Stimulated activated naive B cell treated with anti-CD40 and anti-IgM and Interleukin-4, amounts not matched to agents 10 μg/mL and 1 μg/mL and 100 μg/mL, for 72 hours (primary cell): ENCODE measurements around the gene TMEM179B.

ENCODE experiments used
- ATAC-seq, 2 donors: fragments of 150-1000 bp; cut with Tn5 transposase; replicated peaks; 2 replicates each; pipeline ENCODE4 v1.10.0; 2021; ENCODE audit warnings: moderate library complexity in 1 of 2
- DNase-seq: peaks from one replicate; pipeline ENCODE4 v3.0.0; 2021
- H3K27ac Mint-ChIP-seq: one replicate; pipeline ENCODE4 v1.8.0; 2022; ENCODE audit warnings: mild to moderate bottlenecking, mixed read lengths
- H3K27me3 Mint-ChIP-seq, 2 donors: one replicate each; pipeline ENCODE4 v1.8.0; 2022; ENCODE audit warnings: mixed read lengths in 2 of 2
- H3K36me3 Mint-ChIP-seq, 2 donors: one replicate each; pipeline ENCODE4 v1.8.0; 2022; ENCODE audit warnings: mixed read lengths in 2 of 2, mild to moderate bottlenecking in 1 of 2
- H3K4me1 Mint-ChIP-seq, 2 donors: one replicate each; pipeline ENCODE4 v1.8.0; 2022; ENCODE audit warnings: mixed read lengths in 2 of 2, mild to moderate bottlenecking in 1 of 2
- H3K4me3 Mint-ChIP-seq, 2 donors: one replicate each; pipeline ENCODE4 v1.8.0; 2022; ENCODE audit warnings: mild to moderate bottlenecking in 2 of 2, mixed read lengths in 2 of 2, moderate library complexity in 1 of 2
- H3K9me3 Mint-ChIP-seq, 2 donors: one replicate each; pipeline ENCODE4 v1.8.0; 2022; ENCODE audit warnings: mixed read lengths in 2 of 2, mild to moderate bottlenecking in 1 of 2

The TMEM179B gene

GRCh38 chr11:62774407-62774806 lies 12.8 kb upstream of the TMEM179B start:
- Mint-ChIP-seq H3K27me3 (no peaks in the 10 kb centered on the region), H3K4me3 (no peak overlapping the region), H3K9me3 (no peaks in the 10 kb centered on the region), H3K27ac (no peak overlapping the region), H3K36me3 (peaks cover 26 to 42% of the 10 kb centered on the region in 2 donors), H3K4me1 (peaks cover 27 to 53% of the 10 kb centered on the region in 2 donors)
- ATAC-seq (no peak), DNase-seq (no peak)

GRCh38 chr11:62775646-62776045 lies 11.6 kb upstream of the TMEM179B start:
- DNase-seq (no peak), ATAC-seq (no peak)
- Mint-ChIP-seq H3K4me3 (no peak overlapping the region), H3K36me3 (peaks cover 30 to 45% of the 10 kb centered on the region in 2 donors), H3K4me1 (peaks cover 19 to 41% of the 10 kb centered on the region in 2 donors), H3K27ac (peak overlapping the region; percentile 31), H3K9me3 (no peaks in the 10 kb centered on the region), H3K27me3 (no peaks in the 10 kb centered on the region)

GRCh38 chr11:62777389-62777788 lies 9.8 kb upstream of the TMEM179B start:
- H3K4me1 Mint-ChIP-seq: peaks cover 11 to 24% of the 10 kb centered on the region in 2 donors
- peaks cover 31 to 52% of the 10 kb centered on the region in 2 donors for H3K36me3 Mint-ChIP-seq
- H3K9me3 Mint-ChIP-seq: no peaks in the 10 kb centered on the region
- H3K27me3 Mint-ChIP-seq: no peaks in the 10 kb centered on the region
- peak overlapping the region; percentile 38 for H3K27ac Mint-ChIP-seq
- ATAC-seq (peak; percentile 31 to 41), DNase-seq (no peak)
- peak overlapping the region; percentile 2 to 23 for H3K4me3 Mint-ChIP-seq

- peaks cover 10 to 22% of the 10 kb centered on the region in 2 donors for H3K4me1 Mint-ChIP-seq
- H3K9me3 Mint-ChIP-seq: no peaks in the 10 kb centered on the region
- no peaks in the 10 kb centered on the region for H3K27me3 Mint-ChIP-seq
- H3K27ac Mint-ChIP-seq: peak overlapping the region; percentile 71
- peaks cover 39 to 60% of the 10 kb centered on the region in 2 donors for H3K36me3 Mint-ChIP-seq
- ATAC-seq (no peak), DNase-seq (no peak)
- H3K4me3 Mint-ChIP-seq: no peak overlapping the region
These were observed 8.8 kb upstream of the TMEM179B start for GRCh38 chr11:62778441-62778840.

- no peaks in the 10 kb centered on the region for H3K27me3 Mint-ChIP-seq
- no peak overlapping the region for H3K4me3 Mint-ChIP-seq
- H3K4me1 Mint-ChIP-seq: peaks cover 4 to 14% of the 10 kb centered on the region in 2 donors
- DNase-seq (no peak), ATAC-seq (no peak)
- peaks cover 39 to 44% of the 10 kb centered on the region in 2 donors for H3K36me3 Mint-ChIP-seq
- H3K9me3 Mint-ChIP-seq: no peaks in the 10 kb centered on the region
- H3K27ac Mint-ChIP-seq: no peak overlapping the region
These were observed 4.4 kb upstream of the TMEM179B start for GRCh38 chr11:62782753-62783152.

GRCh38 chr11:62786318-62787004 lies 741 bp upstream of the TMEM179B start:
- Mint-ChIP-seq H3K4me1 (peaks cover 24 to 40% of the 10 kb centered on the region in 2 donors), H3K27ac (peak overlapping the region; percentile 97), H3K9me3 (no peaks in the 10 kb centered on the region), H3K4me3 (peak overlapping the region; percentile 88 to 97), H3K36me3 (peaks cover 43 to 52% of the 10 kb centered on the region in 2 donors), H3K27me3 (no peaks in the 10 kb centered on the region)
- DNase-seq (peak; percentile 87), ATAC-seq (peak; percentile 82)

- peak overlapping the region; percentile 94 to 97 for H3K4me3 Mint-ChIP-seq
- H3K4me1 Mint-ChIP-seq: peaks cover 28 to 50% of the 10 kb centered on the region in 2 donors
- peak overlapping the region; percentile 73 for H3K27ac Mint-ChIP-seq
- H3K9me3 Mint-ChIP-seq: no peaks in the 10 kb centered on the region
- DNase-seq: no peak
- peaks cover 32 to 41% of the 10 kb centered on the region in 2 donors for H3K36me3 Mint-ChIP-seq
- no peaks in the 10 kb centered on the region for H3K27me3 Mint-ChIP-seq
- ATAC-seq: no peak
These were observed 1.8 kb downstream of the TMEM179B start for GRCh38 chr11:62788991-62789390.

- DNase-seq: no peak
- H3K36me3 Mint-ChIP-seq: peaks cover 35 to 47% of the 10 kb centered on the region in 2 donors
- no peaks in the 10 kb centered on the region for H3K9me3 Mint-ChIP-seq
- peak overlapping the region; percentile 73 for H3K27ac Mint-ChIP-seq
- peak overlapping the region; percentile 94 to 97 for H3K4me3 Mint-ChIP-seq
- no peaks in the 10 kb centered on the region for H3K27me3 Mint-ChIP-seq
- H3K4me1 Mint-ChIP-seq: peaks cover 28 to 50% of the 10 kb centered on the region in 2 donors
- no peak for ATAC-seq
These were observed 2.4 kb downstream of the TMEM179B start for GRCh38 chr11:62789576-62789975.

- Mint-ChIP-seq H3K4me3 (peak within 1 kb of the TSS; percentile 89 to 91), H3K27ac (peak within 1 kb of the TSS; percentile 95), H3K27me3 (no peaks in the 10 kb centered on the region), H3K36me3 (peaks cover 41 to 64% of the 10 kb centered on the region in 2 donors), H3K4me1 (peaks cover 27 to 40% of the 10 kb centered on the region in 2 donors), H3K9me3 (no peaks in the 10 kb centered on the region)
- peak; percentile 83 to 85 for ATAC-seq
- DNase-seq: peak; percentile 83
These were observed 4.4 kb downstream of the TMEM179B start, which contains the start of gene TMEM223 for GRCh38 chr11:62791501-62792201. Gene TMEM223 (minus strand): TSS chr11:62792006. CDS start chr11:62791994, 12 bp downstream.

- peak overlapping the region; percentile 95 for H3K27ac Mint-ChIP-seq
- H3K36me3 Mint-ChIP-seq: peaks cover 39 to 66% of the 10 kb centered on the region in 2 donors
- ATAC-seq (no peak), DNase-seq (no peak)
- H3K9me3 Mint-ChIP-seq: no peaks in the 10 kb centered on the region
- no peaks in the 10 kb centered on the region for H3K27me3 Mint-ChIP-seq
- peak overlapping the region; percentile 89 to 91 for H3K4me3 Mint-ChIP-seq
- peaks cover 27 to 40% of the 10 kb centered on the region in 2 donors for H3K4me1 Mint-ChIP-seq
These were observed 5.0 kb downstream of the TMEM179B start for GRCh38 chr11:62792202-62792575.

- peaks cover 20 to 27% of the 10 kb centered on the region in 2 donors for H3K4me1 Mint-ChIP-seq
- no peaks in the 10 kb centered on the region for H3K9me3 Mint-ChIP-seq
- no peak overlapping the region for H3K4me3 Mint-ChIP-seq
- DNase-seq (no peak), ATAC-seq (no peak)
- peak overlapping the region; percentile 26 for H3K27ac Mint-ChIP-seq
- no peaks in the 10 kb centered on the region for H3K27me3 Mint-ChIP-seq
- H3K36me3 Mint-ChIP-seq: peaks cover 44 to 63% of the 10 kb centered on the region in 2 donors
These were observed 7.1 kb downstream of the TMEM179B start for GRCh38 chr11:62794201-62794775.

- Mint-ChIP-seq H3K36me3 (peaks cover 41 to 59% of the 10 kb centered on the region in 2 donors), H3K4me1 (peaks cover 9 to 10% of the 10 kb centered on the region in 2 donors), H3K27ac (peak overlapping the region; percentile 14), H3K9me3 (no peaks in the 10 kb centered on the region), H3K27me3 (no peaks in the 10 kb centered on the region), H3K4me3 (no peak overlapping the region)
- ATAC-seq (no peak), DNase-seq (no peak)
These were observed 9.1 kb downstream of the TMEM179B start for GRCh38 chr11:62796281-62796680.

- Mint-ChIP-seq H3K9me3 (no peaks in the 10 kb centered on the region), H3K4me1 (peaks cover 15 to 19% of the 10 kb centered on the region in 2 donors), H3K4me3 (no peak overlapping the region), H3K36me3 (peaks cover 46 to 60% of the 10 kb centered on the region in 2 donors), H3K27ac (no peak overlapping the region), H3K27me3 (no peaks in the 10 kb centered on the region)
- ATAC-seq: no peak
- DNase-seq: no peak
These were observed 12.3 kb downstream of the TMEM179B start for GRCh38 chr11:62799486-62799885.

GRCh38 chr11:62801071-62801470 lies 13.9 kb downstream of the TMEM179B start:
- Mint-ChIP-seq H3K27ac (no peak overlapping the region), H3K4me3 (no peak overlapping the region), H3K4me1 (peaks cover 18 to 31% of the 10 kb centered on the region in 2 donors), H3K9me3 (no peaks in the 10 kb centered on the region), H3K27me3 (no peaks in the 10 kb centered on the region), H3K36me3 (peaks cover 45 to 52% of the 10 kb centered on the region in 2 donors)
- ATAC-seq: no peak
- DNase-seq: no peak
